Skeletal muscle tissue (tissue), 4 donors: ENCODE data around the gene DPP7. TPM values are rescaled to one million over a fixed set of nuclear protein-coding genes. Genes with fewer than 3 reads are reported as not detected.

Experiments
- H3K27ac ChIP-seq: one replicate; pipeline ENCODE4 v1.7.0; 2013; ENCODE audit warnings: mild to moderate bottlenecking, low read depth, low read length, inconsistent platforms
- H3K27me3 ChIP-seq, 3 donors: one replicate each; pipeline ENCODE4 v1.7.0; 2013; ENCODE audit warnings: low read length in 3 of 3; ENCODE audit not compliant: control insufficient read depth in 3 of 3, insufficient read depth in 3 of 3
- H3K36me3 ChIP-seq, 3 donors: one replicate each; pipeline ENCODE4 v1.7.0; 2013; ENCODE audit warnings: low read length in 3 of 3; ENCODE audit not compliant: control insufficient read depth in 3 of 3, insufficient read depth in 3 of 3
- H3K4me1 ChIP-seq, 3 donors: one replicate each; pipeline ENCODE4 v1.7.0; 2013; ENCODE audit warnings: low read length in 3 of 3, mild to moderate bottlenecking in 3 of 3; ENCODE audit not compliant: control insufficient read depth in 3 of 3, insufficient read depth in 3 of 3
- H3K4me3 ChIP-seq, 3 donors: one replicate each; pipeline ENCODE4 v1.7.0; 2013; ENCODE audit warnings: low read length in 3 of 3
- H3K9ac ChIP-seq, 3 donors: one replicate each; pipeline ENCODE4 v1.7.0; 2013; ENCODE audit warnings: low read length in 3 of 3, mild to moderate bottlenecking in 3 of 3, moderate library complexity in 2 of 3, low read depth in 1 of 3
- H3K9me3 ChIP-seq, 3 donors: one replicate each; pipeline ENCODE4 v1.7.0; 2013; ENCODE audit warnings: low read length in 3 of 3; ENCODE audit not compliant: control insufficient read depth in 3 of 3
- total RNA-seq: library from RNA; depleted of rRNA; stranded (reverse); fragments of >200 nt; gene quantifications from one replicate; pipeline ENCODE4 v1.2.3, GENCODE V29; 2014
- donor health status: Osteomylitis.

The DPP7 gene
- total RNA-seq, 1 donor from 2014 or later, result 19.8 TPM

- no peaks in the 10 kb centered on the region for H3K9me3 ChIP-seq
- no peak overlapping the region for H3K27ac ChIP-seq
- H3K9ac ChIP-seq, result no peak overlapping the region
- no peaks in the 10 kb centered on the region for H3K4me1 ChIP-seq
- H3K36me3 ChIP-seq, result no peaks in the 10 kb centered on the region
- H3K4me3 ChIP-seq, result no peak overlapping the region
- H3K27me3 ChIP-seq, result peaks cover 42 to 58% (median 44%) of the 10 kb centered on the region in 3 donors
These were observed 33.2 kb upstream of the DPP7 start for GRCh38 chr9:137147793-137148160.

GRCh38 chr9:137147091-137147792, 32.7 kb upstream of the DPP7 start:
- Histone ChIP-seq H3K4me3 (no peak overlapping the region), H3K27me3 (peaks cover 45 to 59% (median 49%) of the 10 kb centered on the region in 3 donors), H3K9me3 (no peaks in the 10 kb centered on the region), H3K4me1 (no peaks in the 10 kb centered on the region), H3K27ac (no peak overlapping the region), H3K36me3 (no peaks in the 10 kb centered on the region), H3K9ac (no peak overlapping the region)

- Histone ChIP-seq H3K4me3 (no peak overlapping the region), H3K27me3 (peaks cover 52 to 65% (median 56%) of the 10 kb centered on the region in 3 donors), H3K27ac (no peak overlapping the region), H3K9me3 (no peaks in the 10 kb centered on the region), H3K4me1 (no peaks in the 10 kb centered on the region), H3K9ac (no peak overlapping the region), H3K36me3 (no peaks in the 10 kb centered on the region)
These were observed 32.0 kb upstream of the DPP7 start for GRCh38 chr9:137146527-137146918.

GRCh38 chr9:137145731-137146526, 31.4 kb upstream of the DPP7 start:
- H3K4me1 ChIP-seq, result no peaks in the 10 kb centered on the region
- H3K27me3 ChIP-seq, result peaks cover 58 to 71% (median 62%) of the 10 kb centered on the region in 3 donors
- H3K9ac ChIP-seq, result no peak overlapping the region
- no peaks in the 10 kb centered on the region for H3K9me3 ChIP-seq
- no peak overlapping the region for H3K4me3 ChIP-seq
- H3K27ac ChIP-seq, result no peak overlapping the region
- no peaks in the 10 kb centered on the region for H3K36me3 ChIP-seq

- Histone ChIP-seq H3K4me1 (peaks cover 0 to 4% (median 0%) of the 10 kb centered on the region in 3 donors), H3K4me3 (no peak overlapping the region), H3K36me3 (no peaks in the 10 kb centered on the region), H3K27ac (no peak overlapping the region), H3K9ac (no peak overlapping the region), H3K27me3 (peaks cover 70 to 79% (median 71%) of the 10 kb centered on the region in 3 donors), H3K9me3 (no peaks in the 10 kb centered on the region)
These were observed 28.9 kb upstream of the DPP7 start for GRCh38 chr9:137143459-137143858.

- Histone ChIP-seq H3K9me3 (no peaks in the 10 kb centered on the region), H3K9ac (no peak overlapping the region), H3K27me3 (peaks cover 72 to 80% (median 77%) of the 10 kb centered on the region in 3 donors), H3K36me3 (no peaks in the 10 kb centered on the region), H3K4me3 (no peak overlapping the region), H3K27ac (no peak overlapping the region), H3K4me1 (peaks cover 0 to 4% (median 0%) of the 10 kb centered on the region in 3 donors)
These were observed 27.7 kb upstream of the DPP7 start for GRCh38 chr9:137141976-137142936.

- no peak overlapping the region for H3K4me3 ChIP-seq
- no peaks in the 10 kb centered on the region for H3K36me3 ChIP-seq
- H3K27me3 ChIP-seq, result peaks cover 76 to 83% (median 79%) of the 10 kb centered on the region in 3 donors
- H3K9ac ChIP-seq, result no peak overlapping the region
- peaks cover 0 to 4% (median 0%) of the 10 kb centered on the region in 3 donors for H3K4me1 ChIP-seq
- H3K9me3 ChIP-seq, result no peaks in the 10 kb centered on the region
- no peak overlapping the region for H3K27ac ChIP-seq
These were observed 26.7 kb upstream of the DPP7 start for GRCh38 chr9:137141050-137141810.

- peaks cover 81 to 84% (median 84%) of the 10 kb centered on the region in 3 donors for H3K27me3 ChIP-seq
These were observed 25.8 kb upstream of the DPP7 start for GRCh38 chr9:137140151-137141012.

More at GRCh38 chr9:137140151-137141012, 25.8 kb upstream of the DPP7 start:
- no peak overlapping the region for H3K4me3 ChIP-seq
- H3K9me3 ChIP-seq, result no peaks in the 10 kb centered on the region
- H3K27ac ChIP-seq, result no peak overlapping the region
- H3K4me1 ChIP-seq, result peaks cover 0 to 4% (median 0%) of the 10 kb centered on the region in 3 donors
- H3K9ac ChIP-seq, result no peak overlapping the region
- H3K36me3 ChIP-seq, result no peaks in the 10 kb centered on the region
